Kidney capillary endothelial cell (primary cell): Measurements from ENCODE around the gene ZNF565.
A peak's percentile ranks its signal among the peaks of the same experiment; 100 is the strongest.
"Not testable (repeated sequence)": the region's sequence is repeated elsewhere in the genome, so short reads cannot be mapped to it uniquely, and the experiment has no call there.

Experiments
- DNase-seq: peaks from one replicate; pipeline ENCODE4 v3.0.0-alpha.2; 2018; ENCODE audit warnings: low spot score

The ZNF565 gene

GRCh38 chr19:36214386-36215275 is at the start of gene ZNF565, which contains the start of gene ZNF146:
Gene ZNF565, minus strand, starts transcription at chr19:36214665. Its CDS starts 12,680 bp downstream, at chr19:36201985.
Gene ZNF146, plus strand, starts transcription at chr19:36215106. Its CDS starts 21,335 bp downstream, at chr19:36236441.
- DNase-seq: peak; percentile 98

- no peak for DNase-seq
Observed at GRCh38 chr19:36259211-36259610, 44.7 kb upstream of the ZNF565 start.

DNA sequence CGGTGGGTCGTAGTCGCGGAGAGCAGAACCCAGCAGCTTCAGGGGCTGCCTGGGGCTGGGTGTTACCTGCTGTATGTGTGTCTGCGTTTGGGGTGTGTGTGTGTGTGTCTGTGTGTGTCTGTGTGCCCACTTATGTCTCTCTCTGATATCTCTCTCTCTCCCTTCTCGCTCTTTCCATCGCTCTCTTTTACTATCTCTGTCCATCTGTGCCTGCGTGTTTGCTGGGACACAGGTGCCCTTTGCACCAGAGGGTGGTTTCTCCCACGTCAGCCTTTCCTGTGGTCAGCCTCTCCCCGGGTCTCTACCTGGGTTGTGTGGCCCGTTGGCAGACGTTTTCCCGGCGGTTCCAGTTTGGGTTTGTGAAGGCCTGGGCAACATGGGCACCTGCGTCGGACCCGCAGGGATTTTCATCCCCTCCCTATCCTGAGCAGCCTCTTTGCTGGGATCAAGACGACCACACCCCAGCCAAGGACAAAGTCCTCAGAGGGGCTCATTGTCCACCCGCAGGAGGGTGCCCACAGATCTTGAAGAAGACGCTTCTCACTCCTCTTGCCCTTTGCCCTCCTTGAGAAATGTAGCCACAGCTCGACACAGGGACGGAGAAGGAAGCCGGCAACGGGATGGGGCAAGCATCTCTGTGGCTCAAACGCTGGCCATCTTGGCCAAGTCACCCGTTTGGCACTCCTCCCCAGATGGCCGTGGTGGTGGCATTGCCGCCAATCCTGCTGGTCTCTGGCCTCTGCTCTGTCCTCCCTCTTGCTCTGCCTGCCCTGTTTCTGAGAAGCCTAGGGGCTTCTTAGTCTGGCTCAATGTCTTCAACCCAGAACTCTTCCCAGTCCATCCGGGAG is 43.8 kb upstream of the ZNF565 start:
- DNase-seq: no peak

DNA sequence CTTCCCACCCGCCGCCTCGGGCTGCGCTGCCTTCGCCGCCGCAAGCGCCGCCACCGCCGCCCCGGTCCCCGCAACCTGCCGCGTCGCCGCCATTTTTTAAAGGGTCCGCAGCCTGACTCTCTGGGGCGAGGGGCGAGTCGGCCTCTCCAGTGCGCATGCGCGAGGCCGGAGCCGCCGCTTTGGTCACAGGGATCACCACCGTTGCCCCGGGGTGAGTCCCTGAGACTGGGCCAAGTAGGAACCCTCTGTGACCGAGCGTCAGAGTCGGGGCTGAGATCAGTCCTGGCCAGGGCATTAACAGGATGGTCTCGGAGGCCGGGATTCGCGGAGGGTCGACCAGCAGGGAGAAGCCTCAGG is 43.0 kb upstream of the ZNF565 start:
- DNase-seq: no peak

DNA sequence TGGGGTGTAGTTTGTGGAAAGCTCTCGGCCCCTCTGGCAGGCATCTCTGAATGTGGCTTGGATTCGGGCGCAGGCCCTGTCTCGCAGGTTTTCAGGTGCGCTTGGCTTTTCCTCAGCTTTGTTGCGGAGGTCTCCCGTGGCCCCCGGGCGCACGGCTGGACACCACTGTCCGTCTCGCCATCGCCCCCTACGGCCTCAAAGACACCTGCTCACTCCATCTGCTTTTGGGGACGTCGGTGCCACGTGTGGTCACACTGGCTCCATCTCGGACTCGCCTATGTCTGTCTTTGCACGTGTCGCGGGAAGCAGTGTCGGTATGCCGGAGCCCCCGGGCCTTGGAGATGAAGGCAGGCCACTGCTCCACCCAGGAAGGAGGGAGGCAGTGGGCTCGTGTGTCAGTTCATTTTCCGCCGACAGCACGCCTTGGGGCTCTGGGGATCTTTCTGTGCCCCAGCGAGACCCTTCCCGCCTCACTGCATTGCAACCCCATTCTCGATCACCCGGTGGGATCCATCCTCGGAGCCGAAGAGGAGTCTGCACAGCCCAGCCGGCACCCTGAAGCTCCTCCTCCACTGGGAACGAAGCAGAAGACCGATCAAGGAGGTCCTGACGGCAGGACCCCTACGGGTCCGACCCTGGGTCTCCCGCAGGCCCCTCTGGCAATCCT is 42.5 kb upstream of the ZNF565 start:
- no peak for DNase-seq

DNA sequence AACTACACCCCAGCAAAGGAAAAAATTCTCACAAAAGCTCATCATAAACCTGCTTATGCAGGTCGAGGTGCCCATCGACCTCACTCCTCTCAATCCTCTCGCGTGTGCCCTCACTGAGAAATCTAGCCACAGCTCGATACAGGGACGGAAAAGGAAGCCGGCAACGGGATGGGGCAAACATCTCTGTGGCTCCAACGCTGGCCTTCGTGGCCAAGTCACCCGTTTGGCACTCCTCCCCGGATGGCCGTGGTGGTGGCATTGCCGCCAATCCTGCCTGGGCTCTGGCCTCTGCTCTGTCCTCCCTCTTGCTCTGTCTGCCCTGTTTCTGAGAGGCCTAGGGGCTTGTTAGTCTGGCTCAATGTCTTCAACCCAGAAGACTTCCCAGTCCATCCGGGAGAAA is 41.6 kb upstream of the ZNF565 start:
- DNase-seq: no peak

- DNase-seq: no peak
Observed at GRCh38 chr19:36255316-36255715, 40.9 kb upstream of the ZNF565 start.

GRCh38 chr19:36254848-36255247 is 40.4 kb upstream of the ZNF565 start:
- DNase-seq: no peak

DNA sequence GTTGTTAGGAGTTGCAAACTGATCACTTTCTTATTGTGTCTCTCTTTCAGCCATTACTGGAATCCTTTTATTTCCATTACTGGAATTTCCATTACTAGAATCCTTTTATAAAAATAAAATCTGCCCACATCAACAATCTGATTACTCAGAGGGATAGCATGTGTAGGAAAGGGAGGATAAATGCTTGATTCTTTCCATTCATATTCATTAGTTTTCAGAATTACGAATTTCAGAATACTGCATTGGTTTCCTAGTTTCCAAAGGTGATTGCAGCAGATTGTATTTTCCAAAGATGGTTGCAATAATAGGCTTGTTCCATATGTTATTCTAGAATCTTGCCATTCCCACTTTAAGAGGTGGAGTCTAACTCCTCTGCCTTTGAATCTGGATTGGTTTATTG is 37.6 kb upstream of the ZNF565 start:
- DNase-seq: no peak

DNA sequence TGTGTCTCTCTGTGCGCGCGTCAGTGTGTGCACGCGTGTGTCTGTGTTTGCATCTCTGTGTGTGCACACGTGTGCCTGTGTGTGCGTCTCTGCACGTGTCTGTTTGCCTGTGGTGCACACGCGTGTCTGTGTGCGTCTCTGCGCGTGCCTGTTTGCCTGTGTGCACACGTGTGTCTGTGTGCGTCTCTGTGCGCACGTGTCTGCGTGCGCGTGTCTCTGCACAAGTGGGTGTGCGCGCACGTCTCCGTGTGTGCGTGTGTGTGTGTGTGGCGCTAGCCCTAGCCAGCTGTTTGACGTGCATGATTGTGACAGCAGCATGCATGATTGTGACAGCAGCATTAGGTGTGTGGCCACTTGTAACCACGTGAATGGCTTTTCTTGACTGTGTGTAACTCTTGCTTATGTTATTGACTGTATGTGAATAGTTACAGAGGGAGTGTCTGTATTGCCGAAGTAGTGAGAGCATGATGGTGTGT is 31.6 kb upstream of the ZNF565 start:
- no peak for DNase-seq

- no peak for DNase-seq
Observed at GRCh38 chr19:36245210-36246005, 30.9 kb upstream of the ZNF565 start.

DNA sequence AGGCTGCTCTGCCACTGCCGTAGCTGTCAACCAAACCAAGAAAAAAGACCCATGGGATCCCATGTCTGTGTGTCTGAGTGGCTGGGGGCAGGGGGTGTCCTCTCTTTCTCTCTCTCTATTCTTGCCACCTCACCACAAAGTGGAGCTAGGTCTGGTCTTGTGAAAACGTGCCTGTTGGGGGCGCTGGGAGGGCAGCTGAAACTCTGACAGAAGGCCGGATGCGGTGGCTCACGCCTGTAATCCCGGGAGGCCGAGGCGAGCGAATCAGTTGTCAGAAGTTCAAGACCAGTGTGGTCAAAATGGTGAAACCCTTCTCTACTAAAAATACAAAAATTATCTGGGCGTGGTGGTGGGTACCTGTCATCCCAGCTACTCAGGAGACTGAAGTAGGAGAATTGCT is 29.6 kb upstream of the ZNF565 start:
- DNase-seq: no peak

GRCh38 chr19:36236946-36237310 is 22.5 kb upstream of the ZNF565 start:
- DNase-seq: no peak

DNA sequence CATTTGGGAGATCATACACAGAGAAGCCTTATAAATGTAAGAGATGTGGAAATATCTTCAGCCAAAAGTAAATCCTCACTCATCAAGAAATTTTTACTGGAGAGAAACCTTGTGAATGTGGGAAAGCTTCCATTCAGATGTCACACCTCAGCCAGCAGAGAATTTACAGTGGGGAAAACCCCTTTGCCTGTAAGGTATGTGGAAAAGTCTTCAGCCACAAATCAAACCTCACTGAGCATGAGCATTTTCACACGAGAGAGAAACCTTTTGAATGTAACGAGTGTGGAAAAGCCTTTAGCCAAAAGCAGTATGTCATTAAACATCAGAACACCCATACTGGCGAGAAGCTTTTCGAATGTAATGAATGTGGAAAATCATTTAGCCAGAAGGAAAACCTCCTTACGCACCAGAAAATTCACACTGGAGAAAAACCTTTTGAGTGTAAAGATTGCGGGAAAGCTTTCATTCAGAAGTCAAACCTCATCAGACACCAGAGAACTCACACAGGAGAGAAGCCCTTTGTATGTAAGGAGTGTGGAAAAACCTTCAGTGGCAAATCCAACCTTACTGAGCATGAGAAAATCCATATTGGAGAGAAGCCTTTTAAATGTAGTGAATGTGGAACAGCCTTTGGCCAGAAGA is 22.0 kb upstream of the ZNF565 start:
- no peak for DNase-seq

DNA sequence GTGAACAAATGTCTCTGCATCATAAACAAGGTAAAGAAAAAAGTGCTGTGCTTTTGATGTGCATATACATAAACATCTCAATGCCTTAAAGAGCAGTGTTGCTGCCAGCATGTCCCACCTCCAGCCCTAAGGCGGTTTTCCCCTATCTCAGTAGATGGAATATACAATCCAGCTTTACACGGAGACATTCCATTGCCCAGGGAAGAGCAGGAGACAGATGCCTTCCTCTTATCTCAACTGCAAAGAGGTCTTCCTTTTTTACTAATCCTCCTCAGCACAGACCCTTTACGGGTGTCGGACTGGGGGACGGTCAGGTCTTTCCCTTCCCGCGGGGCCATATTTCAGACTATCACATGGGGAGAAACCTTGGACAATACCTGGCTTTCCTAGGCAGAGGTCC is 19.2 kb upstream of the ZNF565 start:
- not testable (repeated sequence) for DNase-seq

GRCh38 chr19:36225219-36225892 is 10.9 kb upstream of the ZNF565 start:
- DNase-seq: peak; percentile 30

DNA sequence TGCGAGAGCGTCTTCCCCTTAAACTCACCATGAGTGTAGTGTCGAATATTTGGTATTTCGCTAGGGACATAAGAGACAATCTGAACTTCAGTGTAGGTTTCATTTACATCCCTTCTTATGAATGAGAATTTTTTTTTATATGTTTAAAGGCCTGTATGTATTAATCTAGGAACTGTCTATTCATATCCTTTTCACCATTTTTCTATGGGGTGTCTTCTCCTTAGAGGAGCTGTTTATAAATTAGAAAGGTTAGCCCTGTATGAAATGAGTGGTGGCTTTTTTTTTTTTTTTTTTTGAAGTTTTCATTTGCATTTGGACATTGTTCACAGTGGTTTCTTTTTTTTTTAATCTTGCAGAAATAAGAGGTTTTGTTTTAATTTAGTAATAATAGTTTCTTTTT is 8.0 kb upstream of the ZNF565 start:
- no peak for DNase-seq

- no peak for DNase-seq
Observed at GRCh38 chr19:36221474-36221873, 7.0 kb upstream of the ZNF565 start.

GRCh38 chr19:36215276-36216123 is 1.0 kb upstream of the ZNF565 start:
- no peak for DNase-seq

DNA sequence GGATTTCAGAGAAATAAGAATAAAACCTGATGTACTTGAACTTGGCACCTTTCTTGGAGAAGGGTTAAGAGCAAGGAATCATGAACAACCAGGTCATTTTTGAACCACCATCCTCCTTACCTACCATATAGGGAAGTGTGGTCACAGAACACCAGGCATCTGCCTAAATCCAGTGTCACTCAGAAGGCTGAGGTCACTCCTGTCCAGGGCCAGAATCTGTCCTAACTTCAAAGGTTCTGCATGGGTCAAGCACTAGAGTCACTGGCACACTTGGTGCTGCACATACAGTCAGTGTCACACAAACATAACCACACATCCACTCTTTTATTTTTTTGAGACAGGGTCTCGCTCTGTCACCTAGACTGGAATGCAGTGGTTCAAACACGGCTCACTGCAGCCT is 1.6 kb downstream of the ZNF565 start:
- no peak for DNase-seq
